ENCODE measurements around the gene IL23A. TPM values are rescaled to one million over a fixed set of nuclear protein-coding genes. Genes with fewer than 3 reads are reported as not detected.

The IL23A gene
- total and polyA plus RNA-seq, 2 of the 13 experiments (the other 11 are each of a cell fraction or from before 2014, with no cell fraction given): 0.33 to 0.35 TPM

DNA sequence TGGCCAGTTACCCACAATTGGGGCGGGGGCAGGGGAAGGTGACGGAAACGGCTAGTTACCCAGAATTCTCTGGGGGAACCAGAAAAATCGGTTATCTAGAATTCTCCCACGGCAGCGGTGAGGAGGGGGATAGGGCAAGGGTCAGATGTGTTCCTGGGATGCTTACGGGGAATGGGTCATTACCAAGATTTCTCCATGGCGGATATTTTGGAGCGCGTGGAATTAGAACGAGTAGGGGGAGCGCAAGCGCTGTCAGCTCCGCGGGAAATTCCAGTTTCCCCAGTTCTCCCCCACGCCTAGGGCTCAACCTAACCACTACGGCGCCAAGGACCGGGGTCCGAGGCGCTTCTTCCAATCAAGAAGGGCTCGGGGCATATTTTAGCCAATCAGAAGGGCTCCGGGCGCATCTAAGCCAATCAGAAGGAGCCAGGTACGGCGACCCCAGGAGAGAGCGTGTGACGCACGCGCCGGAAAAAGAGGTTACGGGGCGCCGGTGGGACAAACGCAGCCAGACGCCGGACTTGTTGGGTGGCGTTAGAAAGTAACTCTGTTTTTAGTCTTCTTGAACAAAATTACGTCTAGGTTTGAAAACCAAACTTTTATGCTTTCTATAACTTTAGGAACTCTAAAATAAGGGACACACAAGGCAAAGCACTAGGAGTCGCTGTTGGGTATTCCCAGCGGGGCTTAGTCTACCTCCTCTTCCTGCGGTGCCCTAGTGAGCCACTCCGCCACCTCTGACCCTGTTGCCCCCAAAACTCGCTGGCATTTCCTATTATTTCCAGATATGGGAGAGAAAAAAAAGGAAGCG, 4.8 kb upstream of the IL23A start, which contains the start of gene PAN2 (continued):
- TF ChIP-seq, protein P1, sequence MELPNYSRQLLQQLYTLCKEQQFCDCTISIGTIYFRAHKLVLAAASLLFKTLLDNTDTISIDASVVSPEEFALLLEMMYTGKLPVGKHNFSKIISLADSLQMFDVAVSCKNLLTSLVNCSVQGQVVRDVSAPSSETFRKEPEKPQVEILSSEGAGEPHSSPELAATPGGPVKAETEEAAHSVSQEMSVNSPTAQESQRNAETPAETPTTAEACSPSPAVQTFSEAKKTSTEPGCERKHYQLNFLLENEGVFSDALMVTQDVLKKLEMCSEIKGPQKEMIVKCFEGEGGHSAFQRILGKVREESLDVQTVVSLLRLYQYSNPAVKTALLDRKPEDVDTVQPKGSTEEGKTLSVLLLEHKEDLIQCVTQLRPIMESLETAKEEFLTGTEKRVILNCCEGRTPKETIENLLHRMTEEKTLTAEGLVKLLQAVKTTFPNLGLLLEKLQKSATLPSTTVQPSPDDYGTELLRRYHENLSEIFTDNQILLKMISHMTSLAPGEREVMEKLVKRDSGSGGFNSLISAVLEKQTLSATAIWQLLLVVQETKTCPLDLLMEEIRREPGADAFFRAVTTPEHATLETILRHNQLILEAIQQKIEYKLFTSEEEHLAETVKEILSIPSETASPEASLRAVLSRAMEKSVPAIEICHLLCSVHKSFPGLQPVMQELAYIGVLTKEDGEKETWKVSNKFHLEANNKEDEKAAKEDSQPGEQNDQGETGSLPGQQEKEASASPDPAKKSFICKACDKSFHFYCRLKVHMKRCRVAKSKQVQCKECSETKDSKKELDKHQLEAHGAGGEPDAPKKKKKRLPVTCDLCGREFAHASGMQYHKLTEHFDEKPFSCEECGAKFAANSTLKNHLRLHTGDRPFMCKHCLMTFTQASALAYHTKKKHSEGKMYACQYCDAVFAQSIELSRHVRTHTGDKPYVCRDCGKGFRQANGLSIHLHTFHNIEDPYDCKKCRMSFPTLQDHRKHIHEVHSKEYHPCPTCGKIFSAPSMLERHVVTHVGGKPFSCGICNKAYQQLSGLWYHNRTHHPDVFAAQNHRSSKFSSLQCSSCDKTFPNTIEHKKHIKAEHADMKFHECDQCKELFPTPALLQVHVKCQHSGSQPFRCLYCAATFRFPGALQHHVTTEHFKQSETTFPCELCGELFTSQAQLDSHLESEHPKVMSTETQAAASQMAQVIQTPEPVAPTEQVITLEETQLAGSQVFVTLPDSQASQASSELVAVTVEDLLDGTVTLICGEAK (IDR thresholded peaks at IDR 0.05): no peak
- TF ChIP-seq, protein P1 (CRISPR knock-in tag; IDR thresholded peaks at IDR 0.05): peak; percentile 67; the same call in 1 of the 2 replicates
- TF ChIP-seq AHR (CRISPR knock-in tag; IDR thresholded peaks at IDR 0.05): peak; percentile 62
- no peak for TF ChIP-seq ZNF724P (CRISPR knock-in tag; IDR thresholded peaks at IDR 0.05; ENCODE audit: borderline replicate concordance)
- TF ChIP-seq, protein P2, sequence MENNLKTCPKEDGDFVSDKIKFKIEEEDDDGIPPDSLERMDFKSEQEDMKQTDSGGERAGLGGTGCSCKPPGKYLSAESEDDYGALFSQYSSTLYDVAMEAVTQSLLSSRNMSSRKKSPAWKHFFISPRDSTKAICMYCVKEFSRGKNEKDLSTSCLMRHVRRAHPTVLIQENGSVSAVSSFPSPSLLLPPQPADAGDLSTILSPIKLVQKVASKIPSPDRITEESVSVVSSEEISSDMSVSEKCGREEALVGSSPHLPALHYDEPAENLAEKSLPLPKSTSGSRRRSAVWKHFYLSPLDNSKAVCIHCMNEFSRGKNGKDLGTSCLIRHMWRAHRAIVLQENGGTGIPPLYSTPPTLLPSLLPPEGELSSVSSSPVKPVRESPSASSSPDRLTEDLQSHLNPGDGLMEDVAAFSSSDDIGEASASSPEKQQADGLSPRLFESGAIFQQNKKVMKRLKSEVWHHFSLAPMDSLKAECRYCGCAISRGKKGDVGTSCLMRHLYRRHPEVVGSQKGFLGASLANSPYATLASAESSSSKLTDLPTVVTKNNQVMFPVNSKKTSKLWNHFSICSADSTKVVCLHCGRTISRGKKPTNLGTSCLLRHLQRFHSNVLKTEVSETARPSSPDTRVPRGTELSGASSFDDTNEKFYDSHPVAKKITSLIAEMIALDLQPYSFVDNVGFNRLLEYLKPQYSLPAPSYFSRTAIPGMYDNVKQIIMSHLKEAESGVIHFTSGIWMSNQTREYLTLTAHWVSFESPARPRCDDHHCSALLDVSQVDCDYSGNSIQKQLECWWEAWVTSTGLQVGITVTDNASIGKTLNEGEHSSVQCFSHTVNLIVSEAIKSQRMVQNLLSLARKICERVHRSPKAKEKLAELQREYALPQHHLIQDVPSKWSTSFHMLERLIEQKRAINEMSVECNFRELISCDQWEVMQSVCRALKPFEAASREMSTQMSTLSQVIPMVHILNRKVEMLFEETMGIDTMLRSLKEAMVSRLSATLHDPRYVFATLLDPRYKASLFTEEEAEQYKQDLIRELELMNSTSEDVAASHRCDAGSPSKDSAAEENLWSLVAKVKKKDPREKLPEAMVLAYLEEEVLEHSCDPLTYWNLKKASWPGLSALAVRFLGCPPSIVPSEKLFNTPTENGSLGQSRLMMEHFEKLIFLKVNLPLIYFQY (CRISPR knock-in tag; IDR thresholded peaks at IDR 0.05; ENCODE audit: borderline replicate concordance): 0 out of 2 replicates have a peak, but pooled peaks have one; percentile 54
- TF ChIP-seq, protein P3, sequence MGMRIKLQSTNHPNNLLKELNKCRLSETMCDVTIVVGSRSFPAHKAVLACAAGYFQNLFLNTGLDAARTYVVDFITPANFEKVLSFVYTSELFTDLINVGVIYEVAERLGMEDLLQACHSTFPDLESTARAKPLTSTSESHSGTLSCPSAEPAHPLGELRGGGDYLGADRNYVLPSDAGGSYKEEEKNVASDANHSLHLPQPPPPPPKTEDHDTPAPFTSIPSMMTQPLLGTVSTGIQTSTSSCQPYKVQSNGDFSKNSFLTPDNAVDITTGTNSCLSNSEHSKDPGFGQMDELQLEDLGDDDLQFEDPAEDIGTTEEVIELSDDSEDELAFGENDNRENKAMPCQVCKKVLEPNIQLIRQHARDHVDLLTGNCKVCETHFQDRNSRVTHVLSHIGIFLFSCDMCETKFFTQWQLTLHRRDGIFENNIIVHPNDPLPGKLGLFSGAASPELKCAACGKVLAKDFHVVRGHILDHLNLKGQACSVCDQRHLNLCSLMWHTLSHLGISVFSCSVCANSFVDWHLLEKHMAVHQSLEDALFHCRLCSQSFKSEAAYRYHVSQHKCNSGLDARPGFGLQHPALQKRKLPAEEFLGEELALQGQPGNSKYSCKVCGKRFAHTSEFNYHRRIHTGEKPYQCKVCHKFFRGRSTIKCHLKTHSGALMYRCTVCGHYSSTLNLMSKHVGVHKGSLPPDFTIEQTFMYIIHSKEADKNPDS (CRISPR knock-in tag; IDR thresholded peaks at IDR 0.05): 0 out of 2 replicates have a peak, but pooled peaks have one; percentile 37
- 0 out of 2 replicates have a peak, but pooled peaks have one; percentile 3 for TF ChIP-seq RARA (CRISPR knock-in tag; IDR thresholded peaks at IDR 0.05)
- TF ChIP-seq, protein P4, sequence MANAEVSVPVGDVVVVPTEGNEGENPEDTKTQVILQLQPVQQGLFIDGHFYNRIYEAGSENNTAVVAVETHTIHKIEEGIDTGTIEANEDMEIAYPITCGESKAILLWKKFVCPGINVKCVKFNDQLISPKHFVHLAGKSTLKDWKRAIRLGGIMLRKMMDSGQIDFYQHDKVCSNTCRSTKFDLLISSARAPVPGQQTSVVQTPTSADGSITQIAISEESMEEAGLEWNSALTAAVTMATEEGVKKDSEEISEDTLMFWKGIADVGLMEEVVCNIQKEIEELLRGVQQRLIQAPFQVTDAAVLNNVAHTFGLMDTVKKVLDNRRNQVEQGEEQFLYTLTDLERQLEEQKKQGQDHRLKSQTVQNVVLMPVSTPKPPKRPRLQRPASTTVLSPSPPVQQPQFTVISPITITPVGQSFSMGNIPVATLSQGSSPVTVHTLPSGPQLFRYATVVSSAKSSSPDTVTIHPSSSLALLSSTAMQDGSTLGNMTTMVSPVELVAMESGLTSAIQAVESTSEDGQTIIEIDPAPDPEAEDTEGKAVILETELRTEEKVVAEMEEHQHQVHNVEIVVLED (CRISPR knock-in tag; IDR thresholded peaks at IDR 0.05; ENCODE audit: borderline replicate concordance): peak; percentile 93
- TF ChIP-seq CHD4 (IDR thresholded peaks at IDR 0.05; ENCODE audit: borderline replicate concordance, low read length): no peak
- peak; percentile 85 for TF ChIP-seq ZNF143 (CRISPR knock-in tag; IDR thresholded peaks at IDR 0.05)
- TF ChIP-seq ZNF138 (CRISPR knock-in tag; IDR thresholded peaks at IDR 0.05; ENCODE audit: low read depth): no peak

Data from HepG2 (cell line).